GM13977 (cell line): ENCODE data around the gene RBM14.

Experiments used
- DNase-seq: peaks from one replicate; pipeline ENCODE4 v3.0.0; 2012; ENCODE audit warnings: low spot score
- CTCF ChIP-seq: IDR thresholded peaks from 2 replicates; pipeline ENCODE4 v1.5.1; 2012; ENCODE audit warnings: mild to moderate bottlenecking, control low read depth; ENCODE audit not compliant: insufficient read depth; ENCODE audit errors: extremely low read depth, missing control alignments
- in situ Hi-C: fragments of 300-500 bp; cut with MboI; formaldehyde crosslinking; loops from one replicate; pipeline ENCODE4 v1.12.0; 2022; ENCODE audit warnings: low sequenced_read_pairs, low pct_unique_long_range_greater_than_20kb, mixed read lengths, inconsistent platforms; ENCODE audit not compliant: unreplicated experiment

Gene RBM14

GRCh38 chr11:66607126-66607834, 9.2 kb upstream of the RBM14 start:
- in situ Hi-C loops = no loop called here
- no peak for TF ChIP-seq CTCF
- no peak for DNase-seq

- no peak for DNase-seq
- in situ Hi-C loops = no loop called here
- no peak for TF ChIP-seq CTCF
These were observed 6.5 kb upstream of the RBM14 start for GRCh38 chr11:66609721-66610617.

- no peak for DNase-seq
- in situ Hi-C loops = no loop called here
These were observed 4.0 kb upstream of the RBM14 start for GRCh38 chr11:66612458-66612857.

GRCh38 chr11:66614073-66614472, 2.4 kb upstream of the RBM14 start:
- DNase-seq = no peak
- no peak for TF ChIP-seq CTCF
- in situ Hi-C loops = no loop called here

More at GRCh38 chr11:66612458-66612857, 4.0 kb upstream of the RBM14 start:
- TF ChIP-seq CTCF = no peak

- no peak for TF ChIP-seq CTCF
- no peak for DNase-seq
- in situ Hi-C loops = no loop called here
These were observed 865 bp downstream of the RBM14 start for GRCh38 chr11:66617155-66617834.

GRCh38 chr11:66619080-66619554, 2.7 kb downstream of the RBM14 start:
- in situ Hi-C loops = no loop called here
- TF ChIP-seq CTCF = no peak
- no peak for DNase-seq
